ENCODE measurements around the gene MYL9.

DNA sequence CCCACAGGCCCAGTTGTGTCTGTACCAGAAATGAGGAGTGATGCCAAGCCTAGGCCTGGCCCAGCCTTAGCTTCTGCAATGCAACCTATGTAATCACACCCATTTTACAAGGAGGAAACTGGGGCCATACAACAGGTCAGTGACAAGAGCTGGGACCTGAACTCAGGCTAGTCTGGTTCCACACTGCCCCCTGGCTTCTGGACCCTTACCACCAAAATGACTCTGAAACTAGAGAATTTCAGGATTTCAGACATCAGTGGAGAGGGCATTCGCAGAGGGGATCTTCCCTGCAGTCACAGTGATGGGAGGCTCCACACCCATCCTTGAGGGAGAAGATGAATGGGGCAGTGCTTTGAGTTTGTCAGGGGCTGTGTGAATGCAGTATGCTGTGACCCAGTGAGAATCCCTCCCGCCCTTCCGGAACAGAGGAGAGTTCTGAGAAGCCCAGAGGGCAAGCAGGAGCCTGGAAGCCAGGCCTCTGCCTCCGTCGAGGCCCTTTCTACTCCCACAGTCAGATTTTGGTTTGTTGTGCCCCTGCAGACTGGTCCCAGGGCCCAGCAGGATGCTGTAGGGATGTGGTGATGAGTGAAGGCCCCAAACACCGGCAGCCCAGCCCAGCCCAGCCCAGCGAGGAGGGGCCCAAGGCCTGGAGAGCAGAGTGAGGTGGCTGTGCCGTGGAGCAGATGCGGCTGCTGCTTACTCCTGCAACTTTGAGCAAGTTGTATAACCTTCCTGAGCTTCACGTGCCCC lies 48.1 kb upstream of the MYL9 start:
- TF ChIP-seq, protein P1, sequence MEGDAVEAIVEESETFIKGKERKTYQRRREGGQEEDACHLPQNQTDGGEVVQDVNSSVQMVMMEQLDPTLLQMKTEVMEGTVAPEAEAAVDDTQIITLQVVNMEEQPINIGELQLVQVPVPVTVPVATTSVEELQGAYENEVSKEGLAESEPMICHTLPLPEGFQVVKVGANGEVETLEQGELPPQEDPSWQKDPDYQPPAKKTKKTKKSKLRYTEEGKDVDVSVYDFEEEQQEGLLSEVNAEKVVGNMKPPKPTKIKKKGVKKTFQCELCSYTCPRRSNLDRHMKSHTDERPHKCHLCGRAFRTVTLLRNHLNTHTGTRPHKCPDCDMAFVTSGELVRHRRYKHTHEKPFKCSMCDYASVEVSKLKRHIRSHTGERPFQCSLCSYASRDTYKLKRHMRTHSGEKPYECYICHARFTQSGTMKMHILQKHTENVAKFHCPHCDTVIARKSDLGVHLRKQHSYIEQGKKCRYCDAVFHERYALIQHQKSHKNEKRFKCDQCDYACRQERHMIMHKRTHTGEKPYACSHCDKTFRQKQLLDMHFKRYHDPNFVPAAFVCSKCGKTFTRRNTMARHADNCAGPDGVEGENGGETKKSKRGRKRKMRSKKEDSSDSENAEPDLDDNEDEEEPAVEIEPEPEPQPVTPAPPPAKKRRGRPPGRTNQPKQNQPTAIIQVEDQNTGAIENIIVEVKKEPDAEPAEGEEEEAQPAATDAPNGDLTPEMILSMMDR (IDR thresholded peaks at IDR 0.05), result peak; percentile 16 to 48 (median 27)
- no peak for TF ChIP-seq POLR2A (IDR thresholded peaks at IDR 0.05)

Measured in uterus (tissue), 2 donors.